ENCODE results near the gene ACVR1B.
"Not testable (repeated sequence)": the region's sequence is repeated elsewhere in the genome, so short reads cannot be mapped to it uniquely, and the experiment has no call there.

ACVR1B gene

DNA sequence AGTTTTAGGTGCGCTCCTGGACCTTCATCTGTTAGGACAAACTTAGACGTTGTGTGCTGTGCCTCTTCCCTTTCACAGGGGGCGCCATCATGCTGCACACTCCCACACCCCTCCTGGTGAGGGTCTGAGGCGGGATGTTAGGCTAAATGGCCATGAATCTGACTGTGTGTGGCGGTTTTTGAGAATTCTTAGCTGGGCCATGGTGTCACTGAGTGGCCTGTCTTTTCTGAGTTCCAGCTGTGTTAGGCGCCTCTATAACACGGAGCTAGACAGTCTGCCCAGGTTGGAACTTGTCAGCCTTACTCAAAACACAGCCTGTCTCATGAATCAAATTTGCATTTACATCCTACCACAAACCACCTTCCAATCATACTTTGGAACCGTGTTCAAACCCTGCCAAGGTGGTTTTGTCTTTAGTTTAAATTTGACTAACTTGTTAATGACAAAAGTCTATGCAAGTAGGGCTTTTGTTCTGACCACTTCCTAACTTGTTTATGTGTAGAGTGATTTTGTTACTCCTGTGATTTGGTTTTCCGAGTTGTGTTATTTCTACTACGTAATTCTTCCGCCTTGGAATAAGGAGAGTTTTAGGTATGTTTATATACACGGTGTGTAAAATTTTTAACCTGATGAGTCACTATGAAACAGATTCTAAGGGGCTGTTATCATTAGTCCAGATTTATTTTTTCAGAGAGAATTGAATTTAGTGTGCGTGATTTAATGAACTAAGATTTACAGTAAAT is 19.6 kb downstream of the ACVR1B start:
- no peak overlapping the region for H3K27ac ChIP-seq (ENCODE audit: insufficient read depth, low read depth, low read length, poor library complexity, severe bottlenecking)
- no peaks in the 10 kb centered on the region for H3K27me3 ChIP-seq (ENCODE audit: control insufficient read depth, insufficient read depth, low read length, poor library complexity, severe bottlenecking)
- H3K36me3 ChIP-seq (ENCODE audit: control insufficient read depth, insufficient read depth, low read length) = peaks cover under 1% of the 10 kb centered on the region
- peaks cover 17% of the 10 kb centered on the region for H3K4me1 ChIP-seq (ENCODE audit: control insufficient read depth, insufficient read depth, low read length)
- no peak overlapping the region for H3K4me3 ChIP-seq (ENCODE audit: insufficient read depth, low read depth, low read length)
- no peaks in the 10 kb centered on the region for H3K9me3 ChIP-seq (ENCODE audit: control insufficient read depth, low read length)
- 67 to 69% methylated on average over 12 to 13 of the region's 13 CpGs for WGBS, 2 experiments

DNA sequence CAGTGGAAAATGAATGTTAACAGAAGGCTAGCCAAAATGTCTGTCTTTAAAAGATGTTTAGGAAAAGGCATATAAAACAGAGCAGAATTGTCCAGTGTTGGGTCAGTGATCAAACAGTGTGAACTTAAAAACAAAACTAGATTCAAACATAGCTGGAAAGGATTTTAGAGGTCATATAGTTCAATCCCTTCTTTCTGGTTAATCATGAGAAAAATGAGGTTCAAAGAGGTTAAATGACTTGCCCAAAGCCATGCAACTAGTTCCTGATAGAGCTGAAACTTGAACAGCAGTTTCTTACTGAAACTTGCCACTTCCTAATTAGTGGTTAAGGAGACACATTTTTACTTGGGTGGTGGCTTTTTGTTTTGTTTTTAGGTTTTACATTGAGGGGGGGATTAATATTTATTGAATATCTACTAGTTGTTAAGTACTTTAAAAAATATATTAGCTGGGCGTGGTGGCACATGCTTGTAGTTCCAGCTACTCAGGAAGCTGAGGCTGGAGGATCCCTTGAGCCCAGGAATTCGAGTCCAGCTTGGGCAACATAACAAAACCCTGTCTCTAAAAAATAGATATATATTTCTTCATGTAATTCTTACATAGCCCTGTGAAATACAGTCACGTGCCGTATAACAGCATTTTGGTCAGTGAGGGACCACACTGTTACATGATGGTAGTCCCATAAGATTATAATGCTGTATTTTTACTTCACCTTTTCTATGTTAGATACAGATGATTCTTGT is 20.4 kb downstream of the ACVR1B start:
- Histone ChIP-seq H3K27ac (ENCODE audit: insufficient read depth, low read depth, low read length, poor library complexity, severe bottlenecking) (no peak overlapping the region), H3K27me3 (ENCODE audit: control insufficient read depth, insufficient read depth, low read length, poor library complexity, severe bottlenecking) (no peaks in the 10 kb centered on the region), H3K4me1 (ENCODE audit: control insufficient read depth, insufficient read depth, low read length) (peaks cover 17% of the 10 kb centered on the region), H3K9me3 (ENCODE audit: control insufficient read depth, low read length) (no peaks in the 10 kb centered on the region), H3K4me3 (ENCODE audit: insufficient read depth, low read depth, low read length) (no peak overlapping the region), H3K36me3 (ENCODE audit: control insufficient read depth, insufficient read depth, low read length) (peaks cover 8% of the 10 kb centered on the region)
- whole genome bisulfite sequencing, 2 experiments = 91 to 95% methylated on average over 3 to 4 of the region's 4 CpGs

DNA sequence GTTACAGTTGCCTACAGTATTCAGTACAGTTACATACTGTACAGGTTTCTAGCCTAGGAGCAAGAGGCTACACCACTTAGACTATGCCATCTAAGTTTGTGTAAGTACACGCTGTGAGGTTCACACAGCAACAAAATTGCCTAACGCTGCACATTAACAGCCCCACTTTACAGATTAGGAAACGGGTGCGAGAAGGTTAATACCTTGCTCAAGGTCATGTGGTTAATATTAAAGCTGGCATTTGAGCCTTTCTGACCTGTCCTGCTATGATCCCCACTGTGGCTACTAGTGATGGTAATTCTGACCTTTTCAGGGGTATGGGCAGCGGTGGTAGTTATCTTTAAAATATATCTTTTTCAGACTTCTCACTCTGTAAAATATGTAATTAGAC is 20.9 kb downstream of the ACVR1B start:
- H3K27ac ChIP-seq (ENCODE audit: insufficient read depth, low read depth, low read length, poor library complexity, severe bottlenecking) = no peak overlapping the region
- peaks cover 9% of the 10 kb centered on the region for H3K36me3 ChIP-seq (ENCODE audit: control insufficient read depth, insufficient read depth, low read length)
- H3K9me3 ChIP-seq (ENCODE audit: control insufficient read depth, low read length) = no peaks in the 10 kb centered on the region
- H3K4me1 ChIP-seq (ENCODE audit: control insufficient read depth, insufficient read depth, low read length) = peaks cover 17% of the 10 kb centered on the region
- WGBS, 2 experiments = 97 to 100% methylated on average over 4 to 5 of the region's 5 CpGs
- H3K4me3 ChIP-seq (ENCODE audit: insufficient read depth, low read depth, low read length) = no peak overlapping the region
- H3K27me3 ChIP-seq (ENCODE audit: control insufficient read depth, insufficient read depth, low read length, poor library complexity, severe bottlenecking) = no peaks in the 10 kb centered on the region

DNA sequence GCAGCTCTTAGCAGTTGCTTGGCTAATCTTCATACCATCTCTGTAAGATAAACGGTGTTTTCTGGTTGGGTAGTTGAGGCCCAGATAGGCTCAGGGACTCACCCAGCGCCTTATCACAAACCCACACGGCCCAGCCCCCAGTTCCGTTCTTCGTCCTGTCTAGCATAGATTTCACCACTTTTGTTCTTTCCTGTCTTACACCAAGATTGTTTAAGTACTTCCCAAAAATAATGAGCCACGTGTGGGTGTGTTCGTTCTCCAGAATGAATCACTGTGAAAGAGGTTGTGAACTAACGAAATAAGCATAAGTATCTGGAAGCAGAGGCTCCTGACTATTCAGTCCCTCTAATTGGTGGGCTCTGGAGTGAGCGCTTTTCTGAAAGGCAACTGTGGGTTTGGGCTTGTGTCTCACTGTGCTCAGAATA is 21.4 kb downstream of the ACVR1B start:
- H3K36me3 ChIP-seq (ENCODE audit: control insufficient read depth, insufficient read depth, low read length) = peaks cover 9% of the 10 kb centered on the region
- no peaks in the 10 kb centered on the region for H3K9me3 ChIP-seq (ENCODE audit: control insufficient read depth, low read length)
- 81 to 85% methylated on average over 9 of the region's 9 CpGs for WGBS, 2 experiments
- H3K27ac ChIP-seq (ENCODE audit: insufficient read depth, low read depth, low read length, poor library complexity, severe bottlenecking) = no peak overlapping the region
- H3K4me3 ChIP-seq (ENCODE audit: insufficient read depth, low read depth, low read length) = no peak overlapping the region
- H3K27me3 ChIP-seq (ENCODE audit: control insufficient read depth, insufficient read depth, low read length, poor library complexity, severe bottlenecking) = no peaks in the 10 kb centered on the region
- H3K4me1 ChIP-seq (ENCODE audit: control insufficient read depth, insufficient read depth, low read length) = peaks cover 17% of the 10 kb centered on the region

DNA sequence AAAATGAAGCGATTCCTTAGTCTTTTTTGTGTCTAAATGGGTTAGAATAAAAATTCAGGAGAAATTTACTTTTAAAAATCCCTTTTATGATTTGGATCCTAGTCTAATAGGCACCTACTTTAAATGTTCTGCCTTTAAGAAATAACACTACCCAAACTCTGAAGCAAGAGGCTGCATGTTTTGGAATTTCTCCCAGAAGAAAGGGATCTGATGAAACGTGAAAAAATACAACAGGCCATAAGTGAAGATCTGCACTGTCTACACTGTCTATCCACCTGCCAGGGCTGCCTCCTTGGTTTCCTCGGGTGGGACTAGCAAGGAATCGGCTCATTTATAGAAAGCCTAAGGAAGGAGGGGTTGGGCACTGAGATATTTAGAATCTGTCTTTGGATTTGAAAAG is 22.1 kb downstream of the ACVR1B start:
- no peaks in the 10 kb centered on the region for H3K9me3 ChIP-seq (ENCODE audit: control insufficient read depth, low read length)
- 88 to 90% methylated on average over 4 of the region's 4 CpGs for WGBS, 2 experiments
- no peaks in the 10 kb centered on the region for H3K27me3 ChIP-seq (ENCODE audit: control insufficient read depth, insufficient read depth, low read length, poor library complexity, severe bottlenecking)
- H3K36me3 ChIP-seq (ENCODE audit: control insufficient read depth, insufficient read depth, low read length) = peaks cover 9% of the 10 kb centered on the region
- H3K4me1 ChIP-seq (ENCODE audit: control insufficient read depth, insufficient read depth, low read length) = peaks cover 17% of the 10 kb centered on the region
- H3K27ac ChIP-seq (ENCODE audit: insufficient read depth, low read depth, low read length, poor library complexity, severe bottlenecking) = no peak overlapping the region
- no peak overlapping the region for H3K4me3 ChIP-seq (ENCODE audit: insufficient read depth, low read depth, low read length)

DNA sequence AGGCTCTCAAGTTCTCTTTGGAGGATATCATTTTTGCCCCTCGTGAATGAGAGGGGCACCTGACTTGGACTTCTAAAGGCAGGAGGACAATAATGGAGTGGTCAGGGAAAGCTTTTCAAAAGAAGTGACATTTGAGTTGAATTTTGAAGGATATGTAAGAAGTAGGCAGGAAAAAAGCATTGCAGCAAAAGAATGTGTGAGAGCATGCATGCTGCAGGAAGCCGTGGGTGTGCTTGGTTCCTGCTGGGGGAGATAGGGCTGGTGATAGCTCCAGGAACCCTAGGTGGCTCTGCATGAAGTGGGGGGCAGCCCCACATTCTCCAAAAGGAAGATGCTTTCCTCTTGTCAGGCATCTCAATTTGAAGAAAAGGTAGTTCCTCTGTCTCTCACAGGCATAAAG is 23.1 kb downstream of the ACVR1B start:
- H3K4me1 ChIP-seq (ENCODE audit: control insufficient read depth, insufficient read depth, low read length) = peaks cover 17% of the 10 kb centered on the region
- H3K27ac ChIP-seq (ENCODE audit: insufficient read depth, low read depth, low read length, poor library complexity, severe bottlenecking) = no peak overlapping the region
- H3K36me3 ChIP-seq (ENCODE audit: control insufficient read depth, insufficient read depth, low read length) = peaks cover 9% of the 10 kb centered on the region

DNA sequence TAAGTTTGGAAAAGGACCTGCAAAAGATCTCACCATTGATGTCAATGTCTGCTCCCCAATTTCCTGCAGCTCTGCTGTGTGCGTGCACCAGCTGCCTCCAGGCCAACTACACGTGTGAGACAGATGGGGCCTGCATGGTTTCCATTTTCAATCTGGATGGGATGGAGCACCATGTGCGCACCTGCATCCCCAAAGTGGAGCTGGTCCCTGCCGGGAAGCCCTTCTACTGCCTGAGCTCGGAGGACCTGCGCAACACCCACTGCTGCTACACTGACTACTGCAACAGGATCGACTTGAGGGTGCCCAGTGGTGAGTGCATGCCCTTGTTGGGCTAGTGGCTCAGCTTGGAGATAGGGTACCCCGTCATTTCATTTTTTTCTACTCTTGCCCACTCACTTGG is 23.7 kb downstream of the ACVR1B start:
- no peak overlapping the region for H3K27ac ChIP-seq (ENCODE audit: insufficient read depth, low read depth, low read length, poor library complexity, severe bottlenecking)

More for the DNA sequence above, 23.1 kb downstream of the ACVR1B start:
- Histone ChIP-seq H3K9me3 (ENCODE audit: control insufficient read depth, low read length) (no peaks in the 10 kb centered on the region), H3K27me3 (ENCODE audit: control insufficient read depth, insufficient read depth, low read length, poor library complexity, severe bottlenecking) (no peaks in the 10 kb centered on the region), H3K4me3 (ENCODE audit: insufficient read depth, low read depth, low read length) (no peak overlapping the region)
- 64 to 72% methylated on average over 2 of the region's 2 CpGs for WGBS, 2 experiments

DNA sequence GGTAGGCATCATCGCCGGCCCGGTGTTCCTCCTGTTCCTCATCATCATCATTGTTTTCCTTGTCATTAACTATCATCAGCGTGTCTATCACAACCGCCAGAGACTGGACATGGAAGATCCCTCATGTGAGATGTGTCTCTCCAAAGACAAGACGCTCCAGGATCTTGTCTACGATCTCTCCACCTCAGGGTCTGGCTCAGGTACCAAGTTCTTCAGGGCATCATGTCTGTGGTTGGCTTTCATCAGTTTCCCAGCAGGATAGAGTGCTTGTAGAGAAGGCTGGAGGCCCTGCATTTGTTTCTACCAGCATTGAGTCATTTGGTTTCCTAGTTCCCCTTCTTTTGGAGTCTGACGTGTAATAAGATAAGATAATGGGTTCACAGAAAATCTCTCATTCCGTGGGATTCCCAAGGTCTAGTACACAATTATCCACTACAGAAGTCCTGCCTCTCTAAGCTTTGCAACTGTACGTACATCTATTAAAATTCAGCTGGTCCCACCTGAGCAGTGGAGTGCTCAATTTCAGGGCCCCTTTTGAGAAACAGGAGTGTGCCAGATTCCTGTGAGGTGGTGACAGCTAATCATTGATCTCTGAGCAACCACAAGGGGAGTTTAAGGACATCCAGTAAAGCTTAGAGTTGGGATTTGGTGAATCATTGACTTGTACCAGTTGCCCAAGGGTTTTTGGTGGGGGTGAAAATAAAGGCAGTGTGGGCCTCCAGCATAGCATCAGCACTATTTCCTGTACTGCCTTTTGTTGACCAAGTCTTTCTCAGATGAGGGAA is 25.1 kb downstream of the ACVR1B start:
- Histone ChIP-seq H3K27me3 (ENCODE audit: control insufficient read depth, insufficient read depth, low read length, poor library complexity, severe bottlenecking) (no peaks in the 10 kb centered on the region), H3K36me3 (ENCODE audit: control insufficient read depth, insufficient read depth, low read length) (peaks cover 19% of the 10 kb centered on the region), H3K27ac (ENCODE audit: insufficient read depth, low read depth, low read length, poor library complexity, severe bottlenecking) (no peak overlapping the region), H3K9me3 (ENCODE audit: control insufficient read depth, low read length) (no peaks in the 10 kb centered on the region), H3K4me1 (ENCODE audit: control insufficient read depth, insufficient read depth, low read length) (peaks cover 17% of the 10 kb centered on the region), H3K4me3 (ENCODE audit: insufficient read depth, low read depth, low read length) (no peak overlapping the region)
- WGBS, 2 experiments = 93 to 96% methylated on average over 10 of the region's 10 CpGs

More for the DNA sequence above, 23.7 kb downstream of the ACVR1B start:
- Histone ChIP-seq H3K4me3 (ENCODE audit: insufficient read depth, low read depth, low read length) (no peak overlapping the region), H3K9me3 (ENCODE audit: control insufficient read depth, low read length) (no peaks in the 10 kb centered on the region), H3K27me3 (ENCODE audit: control insufficient read depth, insufficient read depth, low read length, poor library complexity, severe bottlenecking) (no peaks in the 10 kb centered on the region), H3K4me1 (ENCODE audit: control insufficient read depth, insufficient read depth, low read length) (peaks cover 17% of the 10 kb centered on the region), H3K36me3 (ENCODE audit: control insufficient read depth, insufficient read depth, low read length) (peaks cover 9% of the 10 kb centered on the region)
- 92 to 94% methylated on average over 8 of the region's 8 CpGs for WGBS, 2 experiments

DNA sequence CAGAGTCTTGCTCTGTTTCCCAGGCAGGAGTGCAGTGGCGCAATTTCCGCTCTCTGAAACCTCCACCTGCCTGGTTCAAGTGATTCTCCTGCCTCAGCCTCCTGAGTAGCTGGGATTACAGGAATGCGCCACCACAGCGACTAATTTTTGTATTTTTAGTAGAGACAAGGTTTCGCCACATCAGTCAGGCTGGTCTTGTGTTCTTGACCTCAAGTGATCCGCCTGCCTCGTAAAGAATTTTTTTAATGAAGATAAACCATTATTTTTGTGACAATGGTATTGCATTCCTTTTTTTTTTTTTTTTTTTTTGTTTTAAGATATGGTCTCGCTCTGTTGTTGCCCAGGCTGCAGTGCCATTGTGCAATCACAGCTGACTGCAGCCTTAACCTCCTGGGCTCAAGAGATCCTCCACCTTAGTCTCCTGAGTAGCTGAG is 25.8 kb downstream of the ACVR1B start:
- 97 to 99% methylated on average over 8 of the region's 8 CpGs for WGBS, 2 experiments
- no peak overlapping the region for H3K4me3 ChIP-seq (ENCODE audit: insufficient read depth, low read depth, low read length)
- peaks cover 27% of the 10 kb centered on the region for H3K36me3 ChIP-seq (ENCODE audit: control insufficient read depth, insufficient read depth, low read length)
- no peaks in the 10 kb centered on the region for H3K27me3 ChIP-seq (ENCODE audit: control insufficient read depth, insufficient read depth, low read length, poor library complexity, severe bottlenecking)
- no peak overlapping the region for H3K27ac ChIP-seq (ENCODE audit: insufficient read depth, low read depth, low read length, poor library complexity, severe bottlenecking)
- no peaks in the 10 kb centered on the region for H3K9me3 ChIP-seq (ENCODE audit: control insufficient read depth, low read length)
- peaks cover 17% of the 10 kb centered on the region for H3K4me1 ChIP-seq (ENCODE audit: control insufficient read depth, insufficient read depth, low read length)

DNA sequence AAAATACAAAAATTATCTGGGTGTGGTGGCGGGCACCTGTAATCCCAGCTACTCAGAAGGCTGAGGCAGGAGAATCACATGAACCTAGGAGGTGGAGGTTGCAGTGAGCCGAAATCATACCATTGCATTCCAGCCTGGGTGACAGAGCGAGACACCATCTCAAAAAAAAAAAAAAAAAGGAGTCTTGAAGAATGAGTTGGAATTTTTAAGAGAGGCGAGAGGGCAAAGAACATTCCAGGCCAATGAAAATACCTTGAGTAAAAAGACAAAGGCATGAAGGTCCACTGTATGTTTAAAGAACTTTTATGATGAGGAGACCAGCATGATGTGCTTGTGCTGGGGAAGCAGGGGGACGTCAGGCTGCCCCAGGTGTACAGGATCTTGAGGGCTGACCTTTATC is 27.8 kb downstream of the ACVR1B start:
- peaks cover 38% of the 10 kb centered on the region for H3K36me3 ChIP-seq (ENCODE audit: control insufficient read depth, insufficient read depth, low read length)
- WGBS, 2 experiments = 93 to 94% methylated on average over 5 of the region's 5 CpGs
- H3K4me1 ChIP-seq (ENCODE audit: control insufficient read depth, insufficient read depth, low read length); H3K27ac ChIP-seq (ENCODE audit: insufficient read depth, low read depth, low read length, poor library complexity, severe bottlenecking); H3K9me3 ChIP-seq (ENCODE audit: control insufficient read depth, low read length); H3K27me3 ChIP-seq (ENCODE audit: control insufficient read depth, insufficient read depth, low read length, poor library complexity, severe bottlenecking); H3K4me3 ChIP-seq (ENCODE audit: insufficient read depth, low read depth, low read length): not testable (repeated sequence)
